ENCODE measurements around the gene ITGA11. TPM values are rescaled to one million over a fixed set of nuclear protein-coding genes. Genes with fewer than 3 reads are reported as not detected.

ITGA11 gene
- total RNA-seq, 1 donor from 2014 or later = not detected

DNA sequence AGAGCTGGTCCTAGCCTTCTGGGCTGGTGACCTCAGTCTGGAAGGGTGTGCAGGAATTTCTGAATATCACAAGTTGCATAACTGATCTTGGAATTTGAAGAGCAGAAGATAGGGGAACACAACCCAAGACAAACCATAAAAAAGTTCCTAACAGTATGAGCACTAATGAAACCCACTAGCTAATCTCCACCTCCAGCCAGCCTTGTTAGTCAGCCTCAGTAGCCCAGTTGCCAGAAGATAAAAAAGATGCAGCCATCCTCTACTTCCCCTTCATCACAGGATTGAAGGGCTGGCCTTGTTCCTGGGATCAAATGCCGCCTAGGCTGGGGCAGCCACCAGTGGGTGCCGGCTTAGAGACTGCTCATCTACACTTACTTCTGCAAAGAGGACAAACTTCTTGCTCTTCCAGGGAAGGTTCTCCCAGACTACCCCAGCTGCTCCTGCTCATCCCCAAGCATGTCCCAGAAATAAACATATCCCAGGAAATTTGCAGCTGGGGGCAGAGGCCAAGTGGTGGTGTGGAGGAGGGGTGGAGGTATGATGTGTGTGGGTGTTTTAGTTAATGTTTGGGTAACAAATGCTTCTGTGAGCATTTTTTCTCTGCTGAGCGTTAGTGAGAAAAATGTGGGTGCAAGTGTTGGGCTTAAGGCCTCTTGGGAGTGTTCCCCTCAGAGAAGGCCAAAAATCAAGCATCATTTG lies 9.2 kb upstream of the ITGA11 start:
- H3K36me3 Mint-ChIP-seq (ENCODE audit: insufficient read depth) = no peaks in the 10 kb centered on the region
- no peaks in the 10 kb centered on the region for H3K9me3 Mint-ChIP-seq (ENCODE audit: low read depth)
- no peaks in the 10 kb centered on the region for H3K4me1 Mint-ChIP-seq (ENCODE audit: low read depth)

DNA sequence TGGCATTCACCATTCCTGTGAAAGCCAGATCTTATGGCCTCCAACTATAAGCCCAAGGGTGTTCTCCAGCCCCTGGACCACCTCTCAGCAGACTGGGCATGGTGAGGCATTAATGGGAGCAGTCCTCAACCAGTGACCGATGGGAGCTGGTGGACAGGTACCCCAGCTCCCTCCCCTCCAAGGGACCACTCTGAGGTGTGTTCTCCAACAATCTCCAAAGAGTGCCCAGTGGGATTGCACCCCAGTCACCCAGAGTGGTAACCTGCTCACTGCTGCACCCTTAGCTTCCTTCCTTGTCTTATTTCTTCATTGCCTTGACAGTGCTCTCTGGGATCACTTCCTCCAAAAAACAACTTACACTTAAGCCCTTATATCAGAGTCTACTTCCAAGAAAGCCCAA lies 8.2 kb upstream of the ITGA11 start:
- TF ChIP-seq CTCF (IDR thresholded peaks at IDR 0.05; ENCODE audit: unreplicated experiment) = no peak
- Mint-ChIP-seq H3K36me3 (ENCODE audit: insufficient read depth) (no peaks in the 10 kb centered on the region), H3K9me3 (ENCODE audit: low read depth) (no peaks in the 10 kb centered on the region), H3K4me3 (ENCODE audit: low read depth) (no peak overlapping the region), H3K27me3 (peaks cover 56% of the 10 kb centered on the region), H3K4me1 (ENCODE audit: low read depth) (no peaks in the 10 kb centered on the region), H3K27ac (no peak overlapping the region)
- DNase-seq (ENCODE audit: low spot score, unreplicated experiment) = no peak

More for the DNA sequence above, 9.2 kb upstream of the ITGA11 start:
- TF ChIP-seq CTCF (IDR thresholded peaks at IDR 0.05; ENCODE audit: unreplicated experiment) = no peak
- H3K27me3 Mint-ChIP-seq = peaks cover 59% of the 10 kb centered on the region
- DNase-seq (ENCODE audit: low spot score, unreplicated experiment) = no peak
- no peak overlapping the region for H3K4me3 Mint-ChIP-seq (ENCODE audit: low read depth)
- H3K27ac Mint-ChIP-seq = no peak overlapping the region

- Mint-ChIP-seq H3K4me3 (ENCODE audit: low read depth) (no peak overlapping the region), H3K36me3 (ENCODE audit: insufficient read depth) (no peaks in the 10 kb centered on the region), H3K27me3 (peaks cover 60% of the 10 kb centered on the region), H3K27ac (no peak overlapping the region), H3K9me3 (ENCODE audit: low read depth) (no peaks in the 10 kb centered on the region), H3K4me1 (ENCODE audit: low read depth) (no peaks in the 10 kb centered on the region)
- DNase-seq (ENCODE audit: low spot score, unreplicated experiment) = no peak
- no peak for TF ChIP-seq CTCF (IDR thresholded peaks at IDR 0.05; ENCODE audit: unreplicated experiment)
These were observed 7.5 kb upstream of the ITGA11 start for GRCh38 chr15:68439506-68439905.

- Mint-ChIP-seq H3K4me3 (ENCODE audit: low read depth) (no peak overlapping the region), H3K27ac (no peak overlapping the region), H3K9me3 (ENCODE audit: low read depth) (no peaks in the 10 kb centered on the region), H3K36me3 (ENCODE audit: insufficient read depth) (no peaks in the 10 kb centered on the region), H3K27me3 (peaks cover 75% of the 10 kb centered on the region), H3K4me1 (ENCODE audit: low read depth) (peaks cover 5% of the 10 kb centered on the region)
- no peak for DNase-seq (ENCODE audit: low spot score, unreplicated experiment)
- TF ChIP-seq CTCF (IDR thresholded peaks at IDR 0.05; ENCODE audit: unreplicated experiment) = no peak
These were observed 4.7 kb upstream of the ITGA11 start for GRCh38 chr15:68436680-68437079.

- DNase-seq (ENCODE audit: low spot score, unreplicated experiment) = no peak
- peaks cover 76% of the 10 kb centered on the region for H3K27me3 Mint-ChIP-seq
- H3K4me1 Mint-ChIP-seq (ENCODE audit: low read depth) = peaks cover 6% of the 10 kb centered on the region
- H3K9me3 Mint-ChIP-seq (ENCODE audit: low read depth) = no peaks in the 10 kb centered on the region
- no peak overlapping the region for H3K4me3 Mint-ChIP-seq (ENCODE audit: low read depth)
- H3K27ac Mint-ChIP-seq = no peak overlapping the region
- no peak for TF ChIP-seq CTCF (IDR thresholded peaks at IDR 0.05; ENCODE audit: unreplicated experiment)
- H3K36me3 Mint-ChIP-seq (ENCODE audit: insufficient read depth) = no peaks in the 10 kb centered on the region
These were observed 4.0 kb upstream of the ITGA11 start for GRCh38 chr15:68435966-68436365.
